Keratinocyte (primary cell): Measurements from ENCODE around the gene RBM42. TPM values are rescaled to one million over a fixed set of nuclear protein-coding genes. Genes with fewer than 3 reads are reported as not detected.

Source experiments
- DNase-seq: peaks from one replicate; pipeline ENCODE4 v3.0.0-alpha.2; 2011; ENCODE audit warnings: low read depth, missing footprints, low spot score
- FAIRE-seq: peaks from 2 replicates; lab custom pipeline; 2011; peaks lifted over from hg19 to GRCh38; lab: Jason Lieb, UNC
- H2AFZ ChIP-seq: 2 replicates; pipeline ENCODE4 v1.6.0; 2012; ENCODE audit warnings: low read length, control low read depth, inconsistent platforms; ENCODE audit not compliant: control insufficient read depth
- H3K27ac ChIP-seq: 2 replicates; pipeline ENCODE4 v1.5.1; 2011; ENCODE audit warnings: low read length; ENCODE audit not compliant: control insufficient read depth, insufficient read depth
- H3K27me3 ChIP-seq: 3 replicates; pipeline ENCODE4 v1.6.0; 2011; ENCODE audit warnings: low read length; ENCODE audit not compliant: control insufficient read depth, insufficient read depth; ENCODE audit errors: extremely low read depth
- H3K36me3 ChIP-seq, 2 experiments: 2 replicates in 1 of 2; 3 replicates in 1 of 2; pipeline ENCODE4 v1.5.1; 2011; ENCODE audit warnings: low read length in 2 of 2, mild to moderate bottlenecking in 1 of 2; ENCODE audit not compliant: control insufficient read depth in 2 of 2, insufficient read depth in 2 of 2; ENCODE audit errors: extremely low read depth in 1 of 2
- H3K4me1 ChIP-seq: 3 replicates; pipeline ENCODE4 v1.5.1; 2011; ENCODE audit warnings: low read length; ENCODE audit not compliant: control insufficient read depth, insufficient read depth; ENCODE audit errors: extremely low read depth
- H3K4me2 ChIP-seq: 3 replicates; pipeline ENCODE4 v1.6.0; 2011; ENCODE audit warnings: low read depth, low read length; ENCODE audit not compliant: control insufficient read depth, insufficient read depth; ENCODE audit errors: extremely low read depth
- H3K4me3 ChIP-seq, 3 experiments: fragments of 200-600 bp in 1 of 3; sonication (generic) in 1 of 3; 2 replicates in 2 of 3; 3 replicates in 1 of 3; pipeline ENCODE4 v1.5.1; 2011 to 2016; ENCODE audit warnings: low read length in 3 of 3, mild to moderate bottlenecking in 3 of 3, control low read depth in 2 of 3, inconsistent platforms in 1 of 3, low read depth in 1 of 3, mixed read lengths in 1 of 3, mixed run types in 1 of 3, moderate library complexity in 1 of 3; ENCODE audit not compliant: control insufficient read depth in 2 of 3, insufficient read depth in 2 of 3; ENCODE audit errors: extremely low read depth in 1 of 3
- H3K79me2 ChIP-seq: 2 replicates; pipeline ENCODE4 v1.6.0; 2012; ENCODE audit warnings: low read length; ENCODE audit not compliant: control insufficient read depth, insufficient read depth
- H3K9ac ChIP-seq: 3 replicates; pipeline ENCODE4 v1.6.0; 2011; ENCODE audit warnings: low read length; ENCODE audit not compliant: control insufficient read depth, insufficient read depth; ENCODE audit errors: extremely low read depth
- H3K9me1 ChIP-seq: 3 replicates; pipeline ENCODE4 v1.6.0; 2011; ENCODE audit warnings: low read length; ENCODE audit not compliant: control insufficient read depth, insufficient read depth; ENCODE audit errors: extremely low read depth
- H3K9me3 ChIP-seq: 2 replicates; pipeline ENCODE4 v1.5.1; 2012; ENCODE audit warnings: low read depth, low read length; ENCODE audit not compliant: control insufficient read depth
- H4K20me1 ChIP-seq: 3 replicates; pipeline ENCODE4 v1.6.0; 2011; ENCODE audit warnings: low read length; ENCODE audit not compliant: control insufficient read depth, insufficient read depth; ENCODE audit errors: extremely low read depth
- EZH2 ChIP-seq: IDR thresholded peaks from one replicate; pipeline ENCODE4 v1.6.1; 2012; ENCODE audit warnings: inconsistent platforms, mild to moderate bottlenecking, low read length, moderate library complexity
- dilution Hi-C: fragments of 300-500 bp; cut with MboI; formaldehyde crosslinking; loops from one replicate; pipeline ENCODE4 v1.7.0; 2020; ENCODE audit warnings: low sequenced_read_pairs; ENCODE audit not compliant: extremely low pct_ligation_motif_present
- polyA plus RNA-seq, 5 experiments: library from polyadenylated mRNA; depleted of rRNA in 3 of 5; stranded (reverse) in 3 of 5; stranded (forward) in 1 of 5; unstranded in 1 of 5; fragments of >200 nt; gene quantifications; 1 replicate in 1 of 5; 2 replicates in 3 of 5; 3 replicates in 1 of 5; pipeline versions ENCODE4 v1.2.1 to v1.2.3, GENCODE V29; 2011 to 2012; ENCODE audit warnings: missing spikeins in 2 of 5, low read depth in 1 of 5, low replicate concordance in 1 of 5
- TF ChIP-seq, protein P1 (sequence below), 3 experiments: IDR thresholded peaks in 1 of 3; conservative IDR thresholded peaks in 1 of 3; optimal IDR thresholded peaks in 1 of 3; 2 replicates in 2 of 3; 3 replicates in 1 of 3; pipeline versions ENCODE3 to v1.5.1; 2011; ENCODE audit warnings: low read length in 3 of 3, mild to moderate bottlenecking in 3 of 3, moderate library complexity in 2 of 3, control low read depth in 1 of 3, inconsistent platforms in 1 of 3; ENCODE audit not compliant: insufficient read depth in 2 of 3; ENCODE audit errors: extremely low read depth in 1 of 3

Gene RBM42
- polyA plus RNA-seq, 1 donor (not counting 4 experiments of a cell fraction or from before 2014, with no cell fraction given): 29.8 TPM

DNA sequence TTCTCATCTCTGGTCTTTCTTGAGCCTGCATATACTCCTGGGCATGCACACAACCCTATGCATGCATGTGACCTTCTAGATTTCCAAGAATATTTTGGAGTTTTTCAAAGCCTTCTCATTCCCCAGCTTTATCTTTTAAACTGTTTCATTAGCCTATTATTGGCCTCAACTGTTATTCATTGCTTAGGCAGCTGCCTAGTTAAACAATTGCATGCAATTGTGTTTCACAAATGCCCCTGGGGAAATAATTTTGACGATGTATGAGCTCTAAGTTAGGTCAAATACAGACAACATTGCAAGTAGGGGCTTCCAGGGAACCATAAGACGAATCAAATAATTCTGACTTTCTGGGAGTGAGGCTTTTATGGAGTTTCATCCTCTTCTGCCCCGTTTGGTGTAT, 35.1 kb downstream of the RBM42 start:
- DNase-seq: no peak
- dilution Hi-C loops: no loop called here
- Histone ChIP-seq H3K27me3 (no peaks in the 10 kb centered on the region), H3K36me3 (peaks cover 1 to 11% of the 10 kb centered on the region in 2 experiments), H3K9me1 (no peaks in the 10 kb centered on the region), H3K4me1 (no peaks in the 10 kb centered on the region), H3K4me2 (no peak overlapping the region), H2AFZ (no peak overlapping the region), H3K27ac (no peak overlapping the region), H4K20me1 (no peaks in the 10 kb centered on the region), H3K79me2 (no peaks in the 10 kb centered on the region), H3K9me3 (no peaks in the 10 kb centered on the region), H3K4me3 (no peak overlapping the region), H3K9ac (no peak overlapping the region)
- FAIRE-seq: no peak
- TF ChIP-seq, protein P1, sequence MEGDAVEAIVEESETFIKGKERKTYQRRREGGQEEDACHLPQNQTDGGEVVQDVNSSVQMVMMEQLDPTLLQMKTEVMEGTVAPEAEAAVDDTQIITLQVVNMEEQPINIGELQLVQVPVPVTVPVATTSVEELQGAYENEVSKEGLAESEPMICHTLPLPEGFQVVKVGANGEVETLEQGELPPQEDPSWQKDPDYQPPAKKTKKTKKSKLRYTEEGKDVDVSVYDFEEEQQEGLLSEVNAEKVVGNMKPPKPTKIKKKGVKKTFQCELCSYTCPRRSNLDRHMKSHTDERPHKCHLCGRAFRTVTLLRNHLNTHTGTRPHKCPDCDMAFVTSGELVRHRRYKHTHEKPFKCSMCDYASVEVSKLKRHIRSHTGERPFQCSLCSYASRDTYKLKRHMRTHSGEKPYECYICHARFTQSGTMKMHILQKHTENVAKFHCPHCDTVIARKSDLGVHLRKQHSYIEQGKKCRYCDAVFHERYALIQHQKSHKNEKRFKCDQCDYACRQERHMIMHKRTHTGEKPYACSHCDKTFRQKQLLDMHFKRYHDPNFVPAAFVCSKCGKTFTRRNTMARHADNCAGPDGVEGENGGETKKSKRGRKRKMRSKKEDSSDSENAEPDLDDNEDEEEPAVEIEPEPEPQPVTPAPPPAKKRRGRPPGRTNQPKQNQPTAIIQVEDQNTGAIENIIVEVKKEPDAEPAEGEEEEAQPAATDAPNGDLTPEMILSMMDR (optimal IDR thresholded peaks at IDR 0.05 in 1 of 3, IDR thresholded peaks at IDR 0.05 in 1 of 3, conservative IDR thresholded peaks at IDR 0.05 in 1 of 3; ENCODE audit: extremely low read depth in 1 of 3, insufficient read depth in 2 of 3, low read length in 3 of 3): no peak
- no peak for TF ChIP-seq EZH2

DNA sequence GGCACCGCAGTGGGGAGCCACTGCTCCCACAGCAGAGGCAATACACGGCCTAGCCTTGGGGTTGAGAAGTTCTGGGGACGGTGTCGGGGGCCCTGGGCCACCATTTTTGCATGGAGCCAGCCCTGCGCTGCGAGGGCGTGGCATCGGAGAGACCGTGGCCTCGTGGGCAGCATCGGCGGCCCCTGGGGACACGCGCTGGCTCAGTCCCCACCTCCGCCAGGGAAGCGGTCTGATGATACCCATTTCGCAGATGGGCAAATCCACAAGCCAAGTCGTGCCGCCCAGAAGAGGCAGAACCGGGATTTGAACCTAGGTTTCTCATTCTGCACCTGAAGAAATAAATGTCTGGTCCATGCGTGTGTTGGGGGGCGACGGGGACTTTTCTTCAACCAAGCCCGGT, 36.3 kb downstream of the RBM42 start:
- FAIRE-seq: no peak
- peaks cover 1 to 5% of the 10 kb centered on the region in 2 experiments for H3K36me3 ChIP-seq
- H3K27ac ChIP-seq: no peak overlapping the region

More for the DNA sequence above, 36.3 kb downstream of the RBM42 start:
- Histone ChIP-seq H2AFZ (no peak overlapping the region), H4K20me1 (no peaks in the 10 kb centered on the region), H3K9ac (no peak overlapping the region), H3K79me2 (no peaks in the 10 kb centered on the region), H3K4me1 (no peaks in the 10 kb centered on the region), H3K9me3 (no peaks in the 10 kb centered on the region), H3K27me3 (peaks cover 6% of the 10 kb centered on the region), H3K4me3 (no peak overlapping the region), H3K9me1 (no peaks in the 10 kb centered on the region), H3K4me2 (no peak overlapping the region)
- TF ChIP-seq, protein P1 (optimal IDR thresholded peaks at IDR 0.05 in 1 of 3, IDR thresholded peaks at IDR 0.05 in 1 of 3, conservative IDR thresholded peaks at IDR 0.05 in 1 of 3; ENCODE audit: extremely low read depth in 1 of 3, insufficient read depth in 2 of 3, low read length in 3 of 3): no peak
- no peak for TF ChIP-seq EZH2
- no peak for DNase-seq
- dilution Hi-C loops: no loop called here
